ENCODE results near the gene VSTM4.

The VSTM4 gene

DNA sequence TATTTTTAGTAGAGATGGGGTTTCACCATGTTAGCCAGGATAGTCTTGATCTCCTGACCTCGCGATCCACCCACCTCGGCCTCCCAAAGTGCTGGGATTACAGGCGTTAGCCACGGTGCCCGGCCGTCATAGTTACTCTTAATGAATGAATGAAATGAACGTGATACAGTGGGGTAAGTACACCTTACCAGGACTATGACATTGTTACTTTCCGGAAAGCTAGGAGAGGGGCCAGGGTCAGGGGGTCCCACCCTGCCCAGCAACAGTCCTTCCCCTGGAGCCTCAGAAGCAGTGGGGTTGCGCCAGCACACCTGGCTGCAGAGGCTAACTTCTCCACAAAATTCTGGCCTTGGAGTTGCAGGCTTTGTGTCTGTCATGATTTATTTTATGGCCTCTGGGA, 21.4 kb downstream of the VSTM4 start:
- in situ Hi-C loops (cut with HindIII; ENCODE audit: low sequenced_read_pairs) = no loop called here

DNA sequence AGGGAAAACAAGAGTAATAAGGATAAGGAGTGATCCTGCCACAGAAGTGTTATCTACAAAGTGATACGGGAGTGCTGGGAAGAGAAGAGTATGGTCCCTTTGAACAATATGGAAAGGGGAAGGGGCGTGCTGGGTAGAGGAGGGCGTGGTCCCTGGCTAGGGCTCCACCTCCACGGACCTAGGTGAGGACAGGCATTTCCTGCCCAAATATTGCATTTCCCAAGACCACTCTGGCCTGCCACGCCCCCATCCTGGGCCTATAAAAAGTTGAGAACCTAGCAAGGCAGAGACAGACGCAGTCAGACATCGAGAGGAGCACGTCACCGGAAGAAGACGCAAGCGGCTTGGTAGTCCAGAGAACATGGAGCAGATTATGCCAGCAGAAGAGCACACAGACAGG, 22.8 kb downstream of the VSTM4 start:
- in situ Hi-C loops (cut with HindIII; ENCODE audit: low sequenced_read_pairs) = no loop called here

DNA sequence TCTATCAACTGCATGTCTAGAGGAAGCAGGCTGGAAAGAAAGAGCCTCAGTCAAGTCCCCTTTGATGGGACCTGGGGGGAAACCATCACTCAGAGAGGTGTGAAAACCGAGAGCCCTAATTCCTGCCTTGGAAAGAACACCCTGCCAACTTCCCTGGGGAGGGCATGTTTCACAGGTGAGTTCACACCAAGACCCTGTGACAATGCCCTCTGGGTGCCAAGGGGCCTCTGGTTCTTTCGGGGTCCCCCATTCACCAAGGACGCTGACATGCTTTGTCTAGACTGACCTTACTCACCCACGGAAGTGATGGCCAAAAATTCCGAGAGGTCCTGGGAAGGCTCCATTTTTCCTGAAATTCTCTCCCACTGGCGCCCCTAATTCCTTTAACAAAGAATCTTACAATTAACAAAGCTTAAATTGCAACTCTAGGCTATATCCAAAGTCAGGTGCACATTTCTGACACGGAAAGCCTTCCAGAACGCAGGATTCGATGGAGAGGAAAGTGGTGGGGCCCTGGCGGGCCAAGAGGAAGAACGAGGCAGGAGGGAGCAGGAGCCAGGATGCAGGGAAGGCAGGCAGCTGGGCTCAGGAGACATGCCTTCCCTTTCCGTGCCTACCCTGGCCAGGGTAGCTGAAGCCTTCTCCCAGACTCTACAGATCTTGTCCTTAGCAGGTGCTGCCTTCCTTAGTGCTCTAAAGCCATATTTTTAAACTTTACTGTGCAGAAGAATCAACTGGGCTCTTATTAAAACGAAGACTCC, 23.7 kb downstream of the VSTM4 start:
- in situ Hi-C loops (cut with HindIII; ENCODE audit: low sequenced_read_pairs) = no loop called here

DNA sequence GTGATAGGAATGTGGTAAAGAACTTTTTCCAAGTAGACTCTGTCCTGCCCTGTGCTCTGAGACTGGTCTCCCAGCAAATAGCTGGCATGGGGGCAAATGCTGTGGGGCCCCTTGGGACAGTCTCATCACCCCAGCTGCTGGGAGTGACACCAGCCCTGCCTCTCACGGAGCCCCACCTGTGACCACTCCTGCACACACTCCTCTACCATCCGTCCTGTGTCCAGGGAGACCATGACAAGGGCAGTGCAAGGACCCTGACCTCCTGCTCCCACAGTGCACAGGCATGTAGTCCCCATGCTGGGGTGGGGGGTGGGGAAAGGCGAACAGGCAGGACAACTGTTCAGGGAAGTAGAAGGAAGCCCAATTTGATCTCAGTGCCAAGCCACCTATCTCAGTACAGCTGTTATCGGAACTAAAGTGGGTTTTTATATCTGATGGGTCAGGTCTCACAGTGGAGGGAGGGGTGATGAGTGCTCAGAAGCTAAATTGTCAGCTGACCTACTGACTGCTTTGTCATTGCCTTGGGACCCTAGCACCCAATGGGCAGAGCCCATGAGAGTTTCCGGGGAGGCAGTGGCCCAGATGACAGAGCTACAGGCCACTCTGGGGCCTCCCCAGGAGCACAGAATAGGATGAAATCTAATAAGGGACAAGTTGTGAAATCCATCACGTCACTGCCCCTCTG, 24.5 kb downstream of the VSTM4 start:
- in situ Hi-C loops (cut with HindIII; ENCODE audit: low sequenced_read_pairs) = no loop called here

DNA sequence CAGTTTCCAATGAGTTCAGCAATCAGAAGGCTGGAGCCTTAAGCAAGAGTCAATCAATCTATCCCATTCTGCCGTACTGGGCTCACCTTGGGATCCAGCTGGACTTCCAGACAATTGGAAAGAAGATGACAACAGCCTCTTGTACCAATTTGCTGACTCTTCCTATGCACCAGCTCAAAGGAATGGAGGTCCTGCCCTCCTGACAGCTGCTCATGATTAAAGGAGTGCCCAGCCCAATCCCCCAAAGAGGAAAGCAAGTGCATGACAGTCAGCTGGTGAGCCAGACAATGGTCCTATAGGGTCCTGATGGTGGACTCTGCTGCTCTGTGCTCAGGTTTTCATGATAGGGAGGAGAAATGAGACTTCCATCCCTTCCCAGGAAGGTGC, 25.1 kb downstream of the VSTM4 start:
- in situ Hi-C loops (cut with HindIII; ENCODE audit: low sequenced_read_pairs) = no loop called here

DNA sequence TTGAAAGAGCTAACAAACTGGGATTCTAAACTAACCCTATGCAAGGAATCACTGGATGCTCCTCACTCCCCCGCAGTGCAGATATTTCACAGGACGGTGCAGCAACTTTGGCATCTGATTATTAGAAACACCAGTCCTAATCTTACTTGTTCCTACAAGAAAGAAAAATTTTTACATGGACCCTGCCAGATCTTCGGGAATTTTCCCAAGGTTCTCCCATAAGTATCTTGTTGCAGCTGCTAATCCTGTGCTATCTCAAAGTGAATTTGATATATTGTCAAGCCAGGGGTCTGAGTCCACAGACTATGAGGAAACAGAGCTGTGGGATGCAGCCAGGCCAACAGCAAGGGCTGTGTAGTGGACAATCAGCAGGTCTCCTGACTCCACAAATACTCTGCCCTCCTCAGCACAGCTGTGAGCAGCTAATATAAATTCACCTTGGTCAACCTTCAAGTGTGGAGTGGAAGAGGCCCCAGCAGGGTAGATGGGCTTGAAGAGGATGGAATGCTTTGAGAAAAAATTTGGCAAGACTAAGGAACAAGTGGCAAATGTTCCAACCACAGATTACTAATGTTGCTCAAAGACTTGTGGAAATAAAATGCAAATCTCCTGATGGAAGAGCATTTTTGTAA, 25.6 kb downstream of the VSTM4 start:
- in situ Hi-C loops (cut with HindIII; ENCODE audit: low sequenced_read_pairs) = no loop called here

DNA sequence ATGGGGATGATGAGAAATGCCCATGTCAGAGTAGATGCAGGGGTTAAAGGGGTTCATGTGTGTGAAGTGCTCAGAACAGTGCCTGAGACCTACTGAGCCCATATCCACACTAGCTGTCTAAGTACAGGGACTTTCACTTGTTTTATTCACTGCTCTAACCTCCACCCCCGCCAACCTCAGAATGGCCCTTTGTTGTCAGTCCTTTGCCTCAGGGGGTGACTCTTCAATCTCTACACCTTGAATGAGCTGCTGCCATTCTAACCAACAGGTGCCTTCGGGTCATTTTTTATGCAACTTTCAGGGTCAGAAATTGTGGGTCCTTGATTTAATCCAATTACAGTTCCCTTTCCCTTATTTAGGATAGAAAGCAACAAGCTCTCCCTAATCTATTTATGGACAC, 26.2 kb downstream of the VSTM4 start:
- in situ Hi-C loops (cut with HindIII; ENCODE audit: low sequenced_read_pairs) = no loop called here

DNA sequence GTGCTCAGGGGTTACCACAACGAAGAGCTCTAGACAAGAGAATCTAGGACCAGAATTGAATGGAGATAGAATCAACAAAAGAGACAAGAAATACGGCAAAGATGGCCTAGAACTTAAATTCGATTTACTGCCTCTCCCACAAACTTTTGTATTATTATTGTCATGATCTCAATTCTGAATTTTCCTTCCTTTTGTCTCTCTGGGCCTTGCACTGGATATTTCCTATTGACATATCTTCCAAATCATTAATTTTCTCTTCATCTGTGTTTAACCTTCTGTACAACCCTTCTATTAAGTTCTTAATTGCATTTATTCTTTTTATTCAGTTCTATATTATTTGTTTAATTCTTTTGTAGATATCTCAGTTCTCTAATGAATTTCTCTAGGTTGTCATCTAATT, 28.4 kb downstream of the VSTM4 start:
- in situ Hi-C loops (cut with HindIII; ENCODE audit: low sequenced_read_pairs) = no loop called here

DNA sequence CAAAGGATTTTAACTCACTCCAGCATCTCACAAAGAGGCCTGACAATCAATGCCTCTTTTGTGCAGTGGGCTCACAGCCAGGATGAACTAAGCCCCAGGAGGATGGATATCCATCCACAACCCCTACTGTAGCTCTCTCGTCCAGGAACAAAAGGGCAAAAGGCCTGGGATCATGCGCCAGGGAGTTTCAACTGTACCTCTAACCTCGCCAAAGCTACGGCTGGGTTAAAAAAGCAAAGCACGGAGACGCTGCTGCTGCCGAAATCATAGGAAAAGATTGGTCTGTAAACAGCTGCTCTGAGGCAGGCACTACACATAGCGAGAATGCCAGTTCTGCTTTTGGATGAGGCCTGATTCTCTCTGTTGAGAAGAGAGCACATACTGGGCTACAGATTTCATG, 32.1 kb downstream of the VSTM4 start:
- in situ Hi-C loops (cut with HindIII; ENCODE audit: low sequenced_read_pairs) = no loop called here

DNA sequence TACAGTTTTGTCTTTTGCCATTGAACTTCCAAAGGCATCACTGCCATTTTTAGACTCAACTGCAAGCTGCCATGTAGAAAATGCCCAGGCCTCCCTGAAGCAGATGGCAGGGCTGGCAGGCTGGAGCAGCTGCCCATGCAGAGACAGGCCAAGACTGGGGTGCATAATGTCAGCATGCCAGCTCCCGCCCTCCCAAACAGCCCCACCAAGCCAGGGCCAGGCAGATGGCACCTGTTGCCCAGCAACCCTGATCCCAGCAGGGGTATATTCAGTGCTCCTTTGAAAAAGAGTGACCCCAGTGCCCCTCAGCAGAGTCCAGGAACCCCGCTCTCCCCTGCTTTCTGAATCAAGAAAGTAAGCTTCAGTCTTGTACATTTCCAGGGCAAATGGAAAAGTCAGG, 32.6 kb downstream of the VSTM4 start:
- in situ Hi-C loops (cut with HindIII; ENCODE audit: low sequenced_read_pairs) = no loop called here

DNA sequence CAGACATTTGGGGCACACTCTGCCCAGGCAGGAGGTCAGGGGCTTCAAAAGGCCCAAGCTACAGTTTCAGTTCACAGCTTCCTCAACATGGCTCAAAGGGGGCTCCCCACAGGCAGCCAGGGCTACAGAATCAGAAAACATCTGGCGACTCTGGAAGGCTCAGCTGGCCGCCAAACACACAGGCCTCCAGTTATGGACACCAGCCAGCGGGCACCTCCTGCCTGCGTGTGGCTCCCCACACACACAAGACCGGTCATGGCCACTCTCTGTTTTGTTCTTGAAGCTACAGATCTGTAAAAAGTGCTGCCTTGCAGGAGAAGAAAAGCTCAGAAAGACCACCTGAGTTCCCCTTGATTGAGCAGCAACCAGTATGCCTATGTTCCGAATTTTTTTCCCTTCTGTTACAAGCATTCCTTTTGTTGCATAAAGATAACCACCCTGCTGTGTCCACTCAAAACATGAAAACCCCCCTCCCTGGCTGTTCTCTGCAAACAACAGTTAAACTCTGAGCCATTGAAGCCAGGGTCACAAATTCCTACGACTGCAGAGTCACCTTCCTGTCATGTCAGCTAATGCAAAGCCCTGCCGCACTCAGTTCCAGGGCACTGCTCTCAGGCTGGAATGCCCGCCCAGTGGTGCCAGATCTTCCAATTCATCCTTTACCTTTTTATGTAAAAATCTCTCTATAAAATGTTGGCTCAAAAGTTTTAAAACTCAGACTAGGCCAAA, 33.6 kb downstream of the VSTM4 start:
- in situ Hi-C loops (cut with HindIII; ENCODE audit: low sequenced_read_pairs) = no loop called here

DNA sequence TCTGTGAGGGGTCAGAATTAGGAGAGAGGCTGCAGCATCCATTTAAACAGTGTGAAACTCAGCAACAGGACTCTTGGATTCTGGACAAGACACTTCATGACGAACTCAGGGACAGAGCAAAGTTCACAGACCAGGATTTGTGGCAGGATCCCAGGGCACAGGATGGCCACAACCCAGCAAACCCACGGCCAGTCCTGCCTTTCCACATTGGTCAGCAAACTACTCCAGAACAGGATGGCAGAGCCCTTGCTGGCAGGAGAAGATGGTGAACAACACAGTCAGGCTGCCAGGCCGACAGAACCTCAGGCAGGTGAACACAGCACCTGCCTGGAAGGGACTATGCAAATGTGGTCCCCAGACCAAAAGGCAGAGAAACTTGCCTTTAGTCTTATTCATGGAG, 34.4 kb downstream of the VSTM4 start:
- in situ Hi-C loops (cut with HindIII; ENCODE audit: low sequenced_read_pairs) = no loop called here

DNA sequence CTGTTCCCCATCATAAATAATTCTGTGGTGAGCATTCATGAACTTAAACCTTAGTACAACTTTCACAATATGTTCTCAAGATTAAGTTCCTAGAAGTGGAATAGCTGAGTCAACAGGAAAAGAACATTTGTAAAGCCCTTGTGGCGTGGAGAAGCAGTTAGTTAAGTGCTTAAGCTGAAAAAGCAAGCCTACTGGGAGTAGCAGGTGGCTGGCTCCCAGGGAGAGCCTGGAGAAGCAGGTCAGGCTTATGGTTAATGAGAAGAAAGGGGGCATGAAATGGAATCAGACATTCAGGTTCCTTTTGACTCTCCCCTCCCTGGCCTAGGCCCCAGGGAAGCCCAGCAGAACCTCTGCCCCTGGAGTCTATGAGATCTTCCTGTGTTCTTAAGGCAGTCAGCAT, 35.3 kb downstream of the VSTM4 start:
- in situ Hi-C loops (cut with HindIII; ENCODE audit: low sequenced_read_pairs) = no loop called here

DNA sequence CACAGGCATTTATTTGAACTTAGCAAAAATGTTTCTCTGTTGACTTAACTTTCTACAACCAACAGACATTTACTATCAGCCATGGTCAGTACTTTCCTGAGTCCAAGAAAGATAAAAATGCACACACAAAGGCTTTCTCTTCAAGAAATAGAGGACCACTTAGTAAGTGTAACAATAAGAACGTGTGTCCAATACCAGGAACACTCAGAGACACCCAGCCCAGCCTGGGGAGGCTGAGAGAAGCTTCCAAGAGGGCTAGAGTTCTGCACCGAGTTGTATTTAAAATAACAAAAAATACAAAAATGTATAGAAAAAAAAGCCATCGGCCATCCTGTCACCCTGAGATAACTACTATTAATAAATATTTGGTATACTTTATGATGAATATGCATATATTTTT, 35.8 kb downstream of the VSTM4 start:
- in situ Hi-C loops (cut with HindIII; ENCODE audit: low sequenced_read_pairs) = no loop called here

DNA sequence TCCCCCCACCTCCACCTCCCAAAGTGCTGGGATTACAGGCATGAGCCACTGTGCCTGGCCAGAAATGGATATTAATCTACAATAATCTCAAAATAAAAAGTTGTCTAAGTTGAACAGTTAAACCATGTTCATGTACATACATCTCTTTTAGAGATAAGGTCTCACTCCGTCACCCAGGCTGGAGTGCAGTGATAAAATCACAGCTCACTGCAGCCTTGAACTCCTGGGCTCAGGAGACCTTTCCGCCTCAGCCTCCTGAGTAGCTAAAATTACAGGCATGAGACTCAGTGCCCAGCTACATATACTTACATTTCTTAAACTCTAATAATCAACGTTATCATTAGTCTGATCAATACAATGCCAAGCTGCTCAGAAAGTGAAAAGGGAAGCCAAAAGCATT, 36.2 kb downstream of the VSTM4 start:
- in situ Hi-C loops (cut with HindIII; ENCODE audit: low sequenced_read_pairs) = no loop called here

DNA sequence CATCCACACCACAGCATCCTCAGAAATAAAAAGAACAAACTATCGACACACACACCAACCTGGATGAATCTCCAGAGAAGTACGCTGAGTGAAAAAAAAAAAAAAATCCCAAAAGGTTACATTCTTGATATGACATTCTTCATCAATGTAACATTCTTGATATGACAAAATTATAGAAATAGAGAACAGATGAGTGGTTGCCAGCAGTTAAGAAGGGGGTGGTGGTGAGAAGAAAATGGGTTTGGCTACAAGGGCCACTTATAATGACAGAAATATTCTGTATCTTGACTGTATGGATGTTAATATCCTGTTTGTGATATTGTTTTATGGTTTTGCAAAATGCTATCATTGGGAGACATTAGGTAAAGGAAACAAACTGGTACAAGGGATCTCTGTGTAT, 36.9 kb downstream of the VSTM4 start:
- in situ Hi-C loops (cut with HindIII; ENCODE audit: low sequenced_read_pairs) = no loop called here

DNA sequence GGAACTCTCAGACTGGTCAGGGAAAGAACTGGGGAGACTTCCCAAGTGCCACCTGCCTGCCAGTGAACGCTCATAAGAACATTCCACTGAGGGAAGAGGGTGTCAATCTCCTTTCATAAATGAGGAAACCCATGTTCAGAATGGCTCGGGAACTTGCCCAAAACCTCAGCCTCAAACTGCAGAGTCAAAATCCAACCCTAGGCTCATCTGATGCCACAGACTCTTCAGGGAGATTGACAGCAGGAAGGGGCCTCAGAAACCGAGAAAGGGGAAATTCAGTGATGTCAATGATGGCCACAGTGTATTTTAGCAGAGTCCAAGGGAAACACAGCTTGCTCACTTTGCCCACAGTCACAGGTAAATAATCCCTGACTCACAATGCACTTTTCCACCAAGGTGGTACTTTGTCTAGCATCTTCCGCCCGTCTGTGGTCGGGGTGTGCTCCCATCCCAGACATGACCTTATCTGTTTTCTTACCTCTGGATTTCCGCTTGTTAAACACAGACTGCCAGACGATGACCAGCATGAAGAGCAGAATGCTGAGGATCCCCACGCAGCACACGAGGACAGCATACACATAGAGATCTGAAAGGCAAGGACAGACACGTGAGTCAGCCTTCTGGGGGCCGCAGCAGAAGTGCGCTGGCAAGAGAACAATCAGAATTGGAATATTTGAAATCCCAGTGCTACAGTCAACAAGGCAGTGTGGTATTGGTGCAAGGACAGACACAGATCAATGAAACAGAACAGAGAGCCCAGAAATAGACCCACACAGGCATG, 38.4 kb downstream of the VSTM4 start:
- in situ Hi-C loops (cut with HindIII; ENCODE audit: low sequenced_read_pairs) = no loop called here

DNA sequence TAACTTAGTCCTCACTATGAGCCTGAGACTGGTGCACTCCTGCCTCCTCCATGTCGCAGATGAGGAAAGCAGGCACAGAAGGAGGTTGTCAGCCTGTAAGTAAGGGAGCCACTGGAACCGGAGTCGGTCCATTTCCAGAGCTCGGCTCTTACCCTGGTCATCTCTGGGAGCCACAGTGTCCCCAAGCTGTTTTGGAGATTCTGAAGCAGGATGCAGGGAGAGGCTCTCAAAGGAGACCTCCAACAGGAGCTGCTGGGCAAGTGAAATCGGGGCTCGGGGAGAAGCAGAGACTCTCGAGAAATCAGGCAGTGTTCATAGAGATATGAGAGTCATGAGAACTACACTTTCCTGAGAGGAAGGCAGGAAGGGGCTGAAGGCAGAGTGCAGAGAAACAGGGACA, 39.0 kb downstream of the VSTM4 start:
- in situ Hi-C loops (cut with HindIII; ENCODE audit: low sequenced_read_pairs) = no loop called here

DNA sequence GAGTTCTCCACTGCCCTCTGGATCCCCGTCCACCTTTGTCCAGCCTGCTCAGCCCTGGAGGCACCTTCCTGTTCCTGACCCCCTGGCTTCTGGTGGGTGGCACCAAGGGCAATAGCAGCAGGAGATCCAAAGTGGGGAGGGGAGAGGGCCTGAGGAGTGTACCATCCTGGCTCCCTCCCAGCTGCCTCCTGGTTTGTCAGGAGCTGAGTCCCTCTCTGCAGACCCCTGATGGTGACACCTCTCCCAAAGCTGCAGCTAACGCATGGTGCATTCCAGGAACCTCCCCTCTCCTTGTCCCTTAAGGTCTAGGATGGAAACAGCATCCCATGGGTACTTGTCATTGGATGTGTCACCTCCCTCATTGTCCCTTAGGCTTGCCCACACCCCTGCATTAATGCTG, 39.6 kb downstream of the VSTM4 start:
- in situ Hi-C loops (cut with HindIII; ENCODE audit: low sequenced_read_pairs) = no loop called here

DNA sequence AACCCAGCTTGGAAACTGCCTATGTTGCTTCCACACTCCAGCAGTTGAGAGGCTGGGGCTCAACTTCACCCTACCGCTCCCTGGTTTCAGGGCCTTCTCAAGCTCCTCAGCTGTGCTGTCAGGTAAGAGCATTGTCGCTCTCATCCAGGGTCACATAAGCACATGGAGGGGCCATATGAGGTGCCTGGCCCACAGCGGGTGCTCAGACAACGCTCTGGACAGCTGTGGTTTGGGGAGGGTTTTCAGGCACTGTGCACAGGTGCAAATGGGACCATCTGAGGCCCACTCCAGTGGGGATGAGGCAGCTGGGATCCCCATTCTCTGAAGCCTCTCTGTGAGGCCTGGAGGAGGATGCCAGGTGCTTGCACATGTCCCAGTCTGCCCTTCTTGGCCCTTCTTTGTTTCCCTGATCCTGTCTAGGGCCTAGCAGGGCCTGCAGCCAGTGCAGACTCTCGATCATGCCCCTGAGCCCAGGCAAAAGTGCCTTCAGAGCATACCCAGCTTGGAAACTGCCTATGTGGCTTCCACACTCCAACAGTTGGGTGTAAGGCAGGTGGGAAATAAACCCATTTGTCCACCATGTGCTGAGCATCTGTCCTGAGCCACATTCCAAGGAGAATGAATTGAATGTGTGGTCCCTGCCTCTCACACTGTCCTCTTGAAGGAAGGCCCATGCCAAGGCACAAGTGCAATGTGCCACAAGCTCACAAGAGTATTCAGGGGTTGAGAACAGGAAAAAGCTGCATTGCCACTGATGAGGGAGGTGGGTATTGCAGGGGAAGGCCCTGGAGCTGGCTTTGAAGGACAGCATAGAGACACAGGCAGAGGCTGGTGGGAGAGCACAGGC, 40.3 kb downstream of the VSTM4 start:
- in situ Hi-C loops (cut with HindIII; ENCODE audit: low sequenced_read_pairs) = no loop called here
